Activated CD4-positive, alpha-beta T cell treated with anti-CD3 and anti-CD28 coated beads, Interleukin-2, amount 50 U/mL, for 48 hours (primary cell): ENCODE measurements around the gene CREB3L1.
"Not testable (repeated sequence)": the region's sequence is repeated elsewhere in the genome, so short reads cannot be mapped to it uniquely, and the experiment has no call there.

Experiments used
- DNase-seq, 2 experiments: peaks; one replicate each; pipeline ENCODE4 v3.0.0-alpha.2; 2020

The CREB3L1 gene

DNA sequence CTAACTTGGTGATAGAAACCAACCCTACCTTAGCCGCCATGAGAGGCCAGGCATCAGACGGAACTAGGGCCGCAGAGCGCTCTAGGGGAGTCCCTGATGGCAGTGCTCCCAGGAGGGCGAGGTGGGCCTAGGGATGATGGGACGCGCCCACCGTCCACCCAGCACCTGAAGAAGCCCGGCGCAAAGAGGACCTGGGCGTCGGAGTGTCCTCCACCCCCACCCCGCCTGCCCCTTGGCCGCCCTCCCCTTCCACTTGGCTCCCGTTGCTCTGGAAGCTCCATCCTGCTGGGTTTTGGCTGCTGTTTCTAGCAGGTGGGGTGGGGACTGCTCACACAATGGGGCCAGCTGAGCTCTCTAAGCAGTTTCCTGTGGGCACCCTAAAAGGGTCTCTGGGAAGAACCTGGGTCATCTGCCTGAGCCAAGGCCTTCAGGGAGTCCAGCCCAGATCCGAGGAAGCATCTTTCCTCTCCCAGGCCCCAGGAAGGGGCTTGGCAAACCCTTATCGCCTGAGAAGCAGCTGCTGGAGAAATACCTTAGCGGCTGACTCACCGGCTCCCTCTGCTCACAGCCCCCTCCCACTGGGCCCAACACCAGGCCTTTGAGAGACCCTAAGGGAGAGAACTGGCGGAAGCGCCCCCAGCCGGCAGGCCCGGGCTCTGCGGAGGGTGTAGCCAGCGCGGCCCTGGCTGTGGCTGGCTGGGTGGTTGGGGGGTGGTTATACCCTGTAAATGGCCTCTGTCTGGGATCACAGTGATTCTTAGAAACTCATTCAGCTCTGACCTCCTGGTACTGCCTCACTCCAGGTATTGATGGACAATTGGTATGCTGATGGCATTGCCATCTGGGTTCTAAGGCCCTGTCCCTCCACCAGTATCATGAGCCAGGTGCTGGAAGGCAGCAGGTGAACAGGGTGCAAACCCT lies 19.3 kb downstream of the CREB3L1 start:
- DNase-seq: no peak

DNA sequence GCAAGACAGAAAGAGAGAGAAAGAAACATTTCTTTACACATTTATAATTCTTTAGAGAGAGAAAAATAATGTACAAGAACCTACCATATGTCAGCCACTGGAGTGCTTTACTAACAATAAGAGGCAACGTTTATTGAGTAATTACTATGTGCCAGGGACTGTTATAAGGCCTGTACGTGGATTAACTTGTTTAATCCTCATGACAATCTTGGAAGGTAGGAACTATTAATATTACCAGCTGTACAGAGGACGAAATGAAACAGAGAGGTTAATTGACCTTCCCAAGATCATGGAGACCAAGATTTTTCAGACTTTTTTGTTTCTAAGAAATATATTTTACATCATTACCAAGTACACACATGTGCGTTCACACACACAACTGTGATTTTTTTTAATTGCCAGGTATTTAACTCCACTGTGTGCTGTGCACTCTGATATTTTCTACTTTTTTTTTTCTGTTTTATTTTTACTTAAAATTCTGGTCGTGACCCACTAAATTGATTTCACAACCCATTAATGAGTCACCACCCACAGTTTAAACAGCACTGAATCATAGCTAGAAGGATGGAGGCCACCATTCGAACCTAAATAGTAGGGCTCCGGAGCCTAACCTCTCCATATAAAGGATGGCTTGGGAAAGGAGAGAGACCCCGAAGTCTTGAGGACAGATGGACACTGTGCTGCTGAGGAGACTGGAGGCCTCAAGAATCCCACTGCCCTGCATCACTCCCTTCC lies 21.4 kb downstream of the CREB3L1 start:
- DNase-seq: no peak

DNA sequence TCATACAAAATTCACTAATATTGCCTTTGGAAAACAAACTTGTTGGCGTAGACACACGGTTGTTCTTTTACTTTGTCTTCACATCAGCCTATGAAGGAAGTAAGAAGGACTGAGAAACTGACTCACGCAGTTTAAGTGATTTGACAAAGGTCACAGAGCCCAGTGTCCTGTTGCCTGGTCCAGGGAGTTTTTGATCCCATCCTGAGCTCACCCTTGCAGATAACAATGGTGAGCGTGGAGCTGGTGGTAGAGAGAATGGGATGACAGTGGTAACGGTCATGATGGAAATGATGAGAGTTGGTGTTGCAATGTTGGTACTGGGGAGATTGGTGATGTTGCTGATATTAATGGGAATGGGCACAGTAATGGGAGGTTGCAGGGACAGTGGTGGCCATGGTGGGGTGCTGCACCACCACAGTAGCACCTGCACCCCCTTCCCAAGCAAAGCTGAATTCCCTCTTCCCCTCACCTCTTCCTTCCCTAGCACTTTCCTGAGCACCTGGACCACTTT lies 22.0 kb downstream of the CREB3L1 start:
- no peak for DNase-seq

DNA sequence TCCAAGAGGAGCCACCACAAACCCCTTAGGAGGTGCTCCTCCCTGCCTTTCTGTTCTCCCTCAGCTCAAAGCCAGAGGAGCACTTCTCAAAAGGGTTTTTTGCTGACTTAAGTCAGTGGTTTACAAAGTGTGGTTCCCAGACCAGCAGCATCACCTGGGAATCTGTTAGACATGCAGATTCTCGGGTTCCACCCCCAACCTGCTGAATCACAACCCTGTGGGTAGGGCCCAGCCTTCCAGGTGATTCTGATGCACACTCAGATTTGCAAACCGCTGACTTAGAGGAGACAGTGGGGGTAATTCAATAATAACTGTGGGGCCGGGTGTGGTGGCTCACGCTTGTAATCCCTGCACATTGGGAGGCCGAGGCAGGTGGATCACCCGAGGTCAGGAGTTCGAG lies 22.8 kb downstream of the CREB3L1 start:
- peak in 1 of 2 experiments; percentile 39 for DNase-seq

DNA sequence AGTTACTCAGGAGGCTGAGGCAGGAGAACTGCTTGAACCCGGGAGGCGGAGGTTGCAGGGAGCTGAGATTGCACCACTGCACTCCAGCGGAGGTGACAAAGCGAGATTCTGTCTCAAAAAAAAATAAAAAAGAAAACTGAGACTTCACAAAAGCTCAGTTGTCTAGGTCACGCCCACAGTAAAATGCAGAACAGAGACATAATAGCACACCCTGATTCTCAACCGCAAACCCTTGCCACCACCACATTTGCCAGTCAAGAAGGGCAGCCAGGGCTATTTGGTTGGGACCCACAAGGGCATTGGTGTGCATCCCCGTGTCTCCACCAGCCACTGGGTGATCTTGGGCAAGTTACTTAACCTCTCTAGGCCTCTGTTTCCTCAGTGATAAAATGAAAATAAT lies 25.4 kb downstream of the CREB3L1 start:
- no peak for DNase-seq

DNA sequence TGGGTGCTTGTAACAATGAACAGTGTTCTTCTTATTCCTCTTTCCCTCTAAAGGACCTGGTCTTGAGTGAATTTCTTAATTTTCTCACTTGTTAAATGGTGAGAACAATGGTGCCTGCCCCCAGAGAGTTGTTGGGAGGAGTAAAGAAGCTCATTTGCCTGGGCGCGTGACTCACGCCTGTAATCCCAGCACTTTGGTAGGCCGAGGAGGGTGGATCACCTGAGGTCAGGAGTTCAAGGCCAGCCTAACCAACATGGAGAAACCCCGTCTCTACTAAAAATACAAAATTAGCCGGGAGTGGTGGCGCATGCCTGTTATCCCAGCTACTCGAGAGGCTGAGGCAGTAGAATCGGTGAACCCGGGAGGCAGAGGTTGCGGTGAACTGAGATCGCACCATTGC lies 26.6 kb downstream of the CREB3L1 start:
- DNase-seq: not testable (repeated sequence)

DNA sequence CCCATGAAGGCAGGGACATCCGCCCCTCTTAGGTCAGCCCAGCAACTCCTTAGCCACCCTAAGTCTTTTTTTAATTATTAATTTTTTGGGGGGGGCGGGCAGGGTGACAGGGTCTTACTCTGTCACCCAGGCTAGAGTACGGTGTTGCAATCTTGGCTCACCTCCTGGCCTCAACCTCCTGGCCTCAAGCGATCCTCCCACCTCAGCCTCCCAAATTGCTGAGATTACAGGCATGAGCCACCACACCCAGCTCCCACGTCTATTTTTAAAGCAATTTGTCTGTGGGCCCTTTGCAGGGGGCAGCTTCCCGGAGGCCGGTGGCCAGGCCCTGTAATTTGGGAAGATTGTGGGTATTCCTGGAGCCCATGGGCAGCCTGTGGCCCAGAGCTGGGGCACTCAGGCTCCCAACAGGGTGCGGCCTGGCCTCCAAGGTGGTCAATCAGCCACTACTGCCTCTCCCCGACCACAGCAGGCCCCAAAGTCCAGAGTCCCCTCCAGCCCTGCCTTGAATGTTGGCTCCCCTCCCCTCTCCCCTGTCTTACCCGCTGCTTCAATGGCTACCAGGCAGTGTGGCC lies 27.2 kb downstream of the CREB3L1 start:
- DNase-seq: no peak

DNA sequence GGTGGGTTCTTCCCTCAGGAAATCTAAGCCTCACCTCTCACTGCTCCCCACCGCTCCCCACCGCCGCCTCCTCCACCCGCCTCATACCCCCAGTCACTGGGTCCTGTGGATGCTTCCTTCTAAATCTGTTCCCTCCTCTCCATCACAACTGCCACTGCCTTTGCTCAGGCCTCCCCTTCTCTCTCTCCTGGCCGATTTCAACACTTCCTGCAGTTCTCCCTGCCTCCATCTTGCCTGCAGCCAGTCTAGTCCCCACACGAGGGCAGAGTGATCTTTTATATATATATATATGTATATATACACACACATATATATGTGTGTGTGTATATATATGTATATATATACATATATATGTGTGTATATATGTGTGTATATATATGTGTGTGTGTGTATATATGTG lies 27.8 kb downstream of the CREB3L1 start:
- DNase-seq: no peak

DNA sequence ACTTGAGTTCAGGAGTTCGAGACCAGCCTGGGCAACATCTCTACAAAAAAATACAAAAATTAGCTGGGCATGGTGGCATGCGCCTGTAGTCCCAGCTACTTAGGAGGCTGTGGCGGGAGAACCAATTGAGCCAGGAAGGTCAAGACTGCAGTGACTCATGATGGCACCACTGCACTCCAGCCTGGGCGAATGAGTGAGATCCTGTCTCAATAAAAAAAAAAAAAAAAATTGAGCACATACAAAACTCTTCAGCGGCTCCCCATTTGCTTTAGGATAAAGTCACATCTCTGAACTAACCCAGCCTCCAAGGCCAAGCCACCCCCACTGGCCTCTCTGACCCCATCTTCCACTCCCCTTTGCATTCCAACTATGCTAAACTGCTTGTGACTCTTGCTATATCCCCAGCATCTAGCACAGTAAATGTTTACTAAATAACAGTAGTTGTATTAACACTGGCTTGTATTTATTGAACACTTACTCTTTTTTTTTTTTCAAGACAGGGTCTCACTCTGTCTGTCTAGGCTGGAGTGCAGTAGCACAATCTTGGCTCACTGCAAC lies 28.9 kb downstream of the CREB3L1 start:
- DNase-seq: no peak

DNA sequence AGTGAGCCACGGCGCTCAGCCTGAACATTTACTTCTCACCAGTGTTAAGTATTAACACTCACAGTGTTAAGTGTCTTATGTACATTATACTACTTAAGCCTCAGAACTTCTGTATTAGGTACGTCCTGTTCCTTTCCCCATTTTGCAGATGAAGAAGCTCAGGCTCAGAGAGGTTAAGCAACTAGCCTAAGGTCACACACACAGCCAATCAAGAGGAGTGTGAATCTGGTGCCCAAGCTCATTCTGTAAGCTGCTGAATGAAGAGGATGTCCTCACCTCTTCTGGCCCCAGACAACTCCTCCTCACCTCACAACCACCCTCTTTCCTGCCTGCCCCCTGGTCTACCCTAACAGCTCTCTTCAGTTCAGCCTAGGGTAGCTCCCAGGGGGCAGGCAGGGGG lies 29.9 kb downstream of the CREB3L1 start:
- no peak for DNase-seq

DNA sequence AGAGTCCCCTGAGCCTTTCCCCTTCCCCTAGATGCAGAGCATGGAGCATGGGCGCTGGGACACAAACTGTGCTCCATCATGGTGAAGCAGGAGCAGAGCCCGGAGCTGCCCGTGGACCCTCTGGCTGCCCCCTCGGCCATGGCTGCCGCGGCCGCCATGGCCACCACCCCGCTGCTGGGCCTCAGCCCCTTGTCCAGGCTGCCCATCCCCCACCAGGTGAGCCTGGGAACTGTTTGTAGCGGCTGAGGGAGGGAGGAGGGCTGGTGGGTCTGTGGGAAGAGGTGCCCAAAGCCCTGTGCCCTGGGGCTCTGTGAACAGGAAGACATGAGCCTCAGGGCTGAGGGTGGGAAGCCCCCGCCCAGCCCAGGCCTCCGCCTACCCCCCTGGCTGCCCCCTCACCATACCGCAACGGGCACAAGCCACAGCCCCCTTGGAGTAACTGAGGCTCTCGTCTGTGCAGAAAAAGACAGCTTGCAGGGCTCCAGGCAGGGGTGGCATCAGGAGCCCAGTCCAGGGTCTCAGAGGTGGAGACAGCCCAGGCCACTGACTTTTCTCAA lies 30.4 kb downstream of the CREB3L1 start:
- DNase-seq: no peak

DNA sequence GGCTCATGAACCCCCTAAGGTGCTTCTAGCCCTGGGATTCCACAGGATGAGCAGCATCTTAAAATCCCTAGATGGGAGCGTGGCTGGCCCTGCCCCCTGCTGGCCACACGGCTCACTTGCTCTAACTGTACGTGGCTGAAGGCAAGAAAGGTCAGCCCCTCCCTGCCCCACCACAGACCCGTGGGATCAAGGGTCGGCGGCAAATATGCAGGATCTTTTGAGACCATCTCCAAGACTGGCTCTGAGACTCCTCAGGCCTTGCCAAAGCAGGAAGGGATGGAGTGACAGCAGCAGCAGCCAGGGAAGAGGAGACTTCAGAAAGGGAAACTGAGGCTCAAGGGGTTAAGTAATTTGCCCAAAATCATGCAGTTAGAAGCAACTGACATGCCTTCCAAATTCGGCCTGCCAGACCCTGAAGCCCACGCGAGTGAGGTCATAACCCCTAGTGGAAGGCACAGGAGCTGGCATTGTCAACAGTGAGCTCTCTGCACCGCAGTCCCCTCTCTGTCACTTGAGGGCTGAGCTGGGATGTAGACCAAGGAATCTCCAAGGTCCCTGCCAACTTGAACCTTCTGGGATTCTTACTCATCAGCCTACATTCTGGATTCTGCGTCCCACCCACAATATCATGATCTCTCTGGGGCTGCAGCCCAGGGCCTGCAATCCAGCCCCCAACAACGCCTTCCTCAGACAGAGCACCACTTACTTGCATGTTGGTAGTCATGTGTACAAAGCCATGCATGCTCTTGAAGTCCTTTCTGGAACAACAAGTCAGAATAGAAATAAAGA lies 31.4 kb downstream of the CREB3L1 start:
- peak; percentile 77 to 82 for DNase-seq

DNA sequence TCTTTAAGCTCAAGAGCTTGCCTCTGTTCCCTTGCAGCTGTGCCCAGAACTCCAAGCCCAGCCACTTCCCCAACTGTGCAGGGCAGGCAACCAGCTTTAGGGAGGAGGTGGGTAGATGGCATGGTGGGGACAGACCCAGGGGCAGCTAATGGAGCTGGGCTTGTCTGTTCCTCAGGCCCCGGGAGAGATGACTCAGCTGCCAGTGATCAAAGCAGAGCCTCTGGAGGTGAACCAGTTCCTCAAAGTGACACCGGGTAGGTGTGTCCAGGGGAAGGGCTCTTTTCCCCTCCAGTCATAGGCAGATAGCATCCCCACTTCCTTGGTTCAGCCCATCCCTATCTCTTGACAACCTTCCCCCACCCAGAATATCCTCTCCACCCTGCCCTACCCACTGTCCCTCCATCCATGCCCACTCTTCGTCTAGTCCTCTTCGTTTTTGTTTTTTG lies 32.4 kb downstream of the CREB3L1 start:
- no peak for DNase-seq

DNA sequence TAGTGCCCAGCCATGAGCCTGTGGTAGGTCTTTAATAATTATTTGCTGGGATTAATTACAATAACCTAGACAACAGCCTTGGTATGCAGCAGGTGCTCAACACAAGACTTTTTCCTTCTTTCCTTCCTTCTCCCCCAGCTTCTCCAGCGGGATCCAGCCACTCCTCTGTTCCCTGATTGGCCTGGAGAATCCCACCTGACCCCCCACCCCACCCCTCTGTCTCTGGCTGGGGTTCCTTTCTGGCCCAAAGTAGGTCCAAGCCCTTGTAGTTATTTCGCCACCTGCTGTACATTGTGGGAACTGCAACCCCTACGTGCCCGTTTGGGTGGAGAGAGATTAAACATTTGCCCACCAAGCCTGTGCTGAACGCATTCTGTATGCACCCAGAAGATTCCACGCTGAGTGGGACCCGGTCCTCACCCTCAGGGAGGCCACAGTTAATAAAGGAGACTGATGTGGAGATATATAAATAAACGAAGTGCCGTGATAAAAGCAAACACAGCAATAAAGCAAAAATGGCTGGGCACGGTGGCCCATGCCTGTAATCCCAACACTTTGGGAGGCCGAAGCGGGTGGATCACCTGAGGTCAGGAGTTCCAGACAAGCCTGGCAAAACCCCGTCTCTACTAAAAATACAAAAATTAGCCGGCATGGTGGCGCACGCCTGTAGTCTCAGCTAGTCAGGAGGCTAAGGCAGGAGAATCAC lies 37.7 kb downstream of the CREB3L1 start:
- peak; percentile 86 to 88 for DNase-seq

DNA sequence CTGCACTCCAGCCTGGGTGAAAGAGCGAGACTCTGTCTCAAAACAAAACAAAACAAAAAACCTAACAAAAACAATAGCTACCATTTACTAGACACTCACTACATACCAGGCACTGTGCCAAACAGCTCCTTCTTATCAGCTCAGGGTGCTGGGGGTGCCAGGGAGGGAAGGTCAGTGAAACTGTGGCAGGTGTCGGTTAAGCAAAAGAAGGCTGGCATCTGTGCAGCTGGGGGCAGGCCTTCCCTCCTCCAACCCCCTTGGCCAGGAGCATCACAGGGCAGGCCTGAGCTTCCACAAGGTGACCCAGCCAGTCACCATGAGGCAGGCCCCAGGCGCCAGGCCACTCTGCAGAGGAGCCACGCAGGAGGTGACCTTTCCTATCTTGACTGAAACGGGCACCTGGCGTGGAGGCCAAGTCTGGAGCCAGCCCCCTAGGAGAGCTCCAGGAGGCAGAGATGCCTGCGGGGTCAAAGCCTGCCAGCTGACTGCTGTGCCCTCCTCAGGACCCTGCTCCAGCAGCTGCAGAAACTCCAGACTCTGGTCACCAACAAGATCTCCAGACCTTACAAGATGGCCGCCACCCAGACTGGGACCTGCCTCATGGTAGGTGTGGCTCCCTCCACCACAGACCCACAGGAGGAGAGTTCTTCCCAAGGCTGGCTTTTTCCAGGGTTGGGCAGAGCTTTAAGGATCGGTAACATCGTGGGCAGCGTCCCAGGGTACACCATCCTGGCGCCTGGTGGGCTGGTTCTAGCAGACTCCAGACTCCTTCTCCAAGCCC lies 38.5 kb downstream of the CREB3L1 start:
- no peak for DNase-seq

DNA sequence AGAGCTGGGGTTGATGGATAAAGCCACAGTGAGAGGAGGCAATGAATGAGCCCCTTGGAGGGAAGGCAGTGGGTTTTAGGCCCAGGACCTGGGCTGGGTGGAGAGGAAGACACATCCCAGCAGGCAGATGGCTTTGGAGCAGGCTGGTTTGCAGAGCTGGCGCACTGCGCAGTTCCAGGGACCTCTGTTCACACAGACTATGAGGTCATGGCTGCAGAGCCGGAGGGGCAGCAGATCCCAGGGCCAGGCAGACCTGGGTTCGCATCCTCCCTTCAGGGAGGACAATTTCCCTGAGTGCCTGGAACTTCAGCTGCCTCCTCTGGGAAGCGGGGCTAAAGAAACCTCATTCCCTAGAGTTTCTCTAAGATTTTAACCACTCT lies 41.6 kb downstream of the CREB3L1 start:
- DNase-seq: no peak

DNA sequence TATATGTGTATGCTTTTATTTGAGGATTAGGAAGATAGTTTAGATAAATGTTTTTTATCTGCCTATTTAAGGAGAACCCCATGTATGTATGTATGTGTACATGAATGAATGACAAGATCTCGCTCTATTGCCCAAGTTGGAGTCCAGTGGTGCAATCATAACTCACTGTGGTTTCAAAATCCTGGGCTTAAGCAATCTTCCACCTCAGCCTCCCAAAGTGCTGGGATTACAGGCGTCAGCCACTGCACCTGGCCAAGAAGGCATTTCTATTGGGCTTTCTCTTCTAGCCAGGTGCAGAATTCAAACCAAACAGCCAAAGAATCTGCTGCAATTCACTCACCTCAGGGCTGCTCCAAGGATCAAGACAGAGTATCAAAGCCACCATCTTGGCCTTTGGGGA lies 44.3 kb downstream of the CREB3L1 start:
- DNase-seq: no peak

DNA sequence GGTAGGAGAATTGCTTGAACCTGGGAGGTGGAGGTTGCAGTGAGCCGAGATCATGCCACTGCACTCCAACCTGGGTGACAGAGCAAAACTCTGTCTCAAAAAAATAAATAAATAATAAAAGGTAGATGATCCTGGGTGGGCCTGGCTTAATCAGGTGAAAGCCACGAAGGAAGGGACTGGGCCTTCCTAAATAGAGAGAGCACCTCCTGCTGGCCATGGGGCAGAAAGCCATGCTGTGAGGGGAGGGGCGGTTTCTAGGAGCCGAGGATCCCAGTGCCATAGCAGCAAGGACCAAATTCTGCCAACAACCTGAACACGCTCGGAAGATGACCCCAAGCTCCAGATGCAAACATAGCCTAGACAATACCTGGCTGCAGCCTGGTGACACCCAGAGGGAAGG lies 45.3 kb downstream of the CREB3L1 start:
- DNase-seq: peak in 1 of 2 experiments; percentile 40

DNA sequence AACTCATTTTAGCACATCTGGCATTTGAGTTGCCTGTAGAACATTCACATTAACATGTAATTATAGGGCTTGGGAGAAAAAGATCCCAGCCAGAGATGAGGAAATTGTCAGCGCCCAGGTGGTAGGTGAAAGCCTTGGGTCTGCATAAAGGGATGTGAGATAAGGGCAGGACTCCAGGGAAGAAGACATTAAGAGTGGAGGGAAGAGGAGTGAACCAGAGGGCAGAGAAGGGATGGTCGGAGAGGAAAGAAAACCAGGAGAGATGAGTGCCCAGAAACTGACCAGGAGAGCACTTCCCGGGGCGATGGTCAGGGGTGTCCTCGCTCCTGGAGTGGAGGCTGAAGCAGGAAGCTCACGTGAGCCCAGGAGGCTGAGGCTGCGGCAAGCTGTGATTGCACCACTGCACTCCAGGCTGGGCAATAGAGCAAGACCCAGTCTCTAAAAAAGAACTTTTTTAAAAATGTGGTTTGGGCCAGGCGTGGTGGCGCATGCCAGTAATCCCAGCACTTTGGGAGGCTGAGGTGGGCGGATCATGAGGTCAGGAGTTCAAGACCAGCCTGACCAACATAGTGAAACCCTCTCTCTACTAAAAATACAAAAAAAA lies 49.5 kb downstream of the CREB3L1 start:
- DNase-seq: no peak

DNA sequence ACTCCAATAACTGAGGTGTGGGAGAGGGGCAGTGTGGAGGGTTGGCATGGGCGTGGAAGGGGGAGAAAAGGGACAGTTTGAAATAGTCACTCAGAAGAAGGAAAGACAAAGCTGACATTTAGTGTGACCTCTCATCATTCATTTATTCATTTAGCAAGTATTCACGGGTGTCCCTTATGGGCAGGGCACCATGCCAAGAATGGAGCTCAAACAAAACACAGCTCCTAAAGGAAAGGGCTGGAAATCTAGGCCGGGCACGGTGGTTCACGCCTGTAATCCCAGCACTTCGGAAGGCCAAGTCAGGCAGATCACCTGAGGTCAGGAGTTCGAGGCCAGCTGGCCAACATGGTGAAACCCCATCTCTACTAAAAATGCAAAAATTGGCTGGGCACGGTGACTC lies 50.4 kb downstream of the CREB3L1 start:
- DNase-seq: no peak
